GM12891 (cell line): ENCODE data around the gene JAK2.
A peak's percentile ranks its signal among the peaks of the same experiment; 100 is the strongest.
"Not testable (repeated sequence)": the region's sequence is repeated elsewhere in the genome, so short reads cannot be mapped to it uniquely, and the experiment has no call there.

ENCODE experiments used
- DNase-seq: peaks from one replicate; pipeline ENCODE4 v3.0.0; 2011; ENCODE audit warnings: low spot score; ENCODE audit not compliant: insufficient read length
- FAIRE-seq: peaks from 2 replicates; lab custom pipeline; 2011; peaks lifted over from hg19 to GRCh38; lab: Jason Lieb, UNC
- PAX5 ChIP-seq: IDR thresholded peaks from 2 replicates; pipeline ENCODE4 v1.6.1; 2011; ENCODE audit warnings: low read length, moderate library complexity, mild to moderate bottlenecking; ENCODE audit not compliant: insufficient read depth, severe bottlenecking
- POLR2A ChIP-seq: IDR thresholded peaks from 2 replicates; pipeline ENCODE4 v1.6.1; 2011; ENCODE audit warnings: low read depth, low read length, control low read depth
- POLR2AphosphoS5 ChIP-seq: IDR thresholded peaks from 2 replicates; pipeline ENCODE4 v1.6.1; 2011; ENCODE audit warnings: low read depth, low read length, control low read depth
- POU2F2 ChIP-seq: IDR thresholded peaks from 2 replicates; pipeline ENCODE4 v1.6.1; 2011; ENCODE audit warnings: low read depth, mild to moderate bottlenecking, control low read depth, low read length, moderate library complexity
- SPI1 ChIP-seq: IDR thresholded peaks from 2 replicates; pipeline ENCODE4 v1.6.1; 2011; ENCODE audit warnings: low read depth, low read length, control low read depth
- TAF1 ChIP-seq: IDR thresholded peaks from 2 replicates; pipeline ENCODE4 v1.6.1; 2011; ENCODE audit warnings: low read depth, low read length, control low read depth

Gene JAK2

DNA sequence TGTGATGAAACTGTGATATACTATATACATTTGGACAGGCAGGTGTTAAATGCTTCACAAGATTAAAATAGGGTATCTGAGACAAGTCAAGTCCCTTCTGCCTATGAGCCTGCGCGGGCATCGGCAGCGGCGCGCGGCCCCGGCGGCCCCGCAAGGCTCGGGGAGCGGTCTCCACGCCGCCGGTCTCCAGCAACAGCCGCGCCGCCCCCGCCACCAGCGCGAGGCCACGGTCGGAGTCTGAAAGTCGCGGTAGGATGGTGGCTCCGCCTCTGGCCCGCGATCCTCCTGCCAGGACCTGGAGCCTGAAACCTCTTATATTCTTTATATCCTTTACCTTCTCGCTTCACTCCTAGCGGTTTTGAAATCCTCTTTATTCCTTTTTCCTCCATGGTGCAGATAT lies 100.9 kb downstream of the JAK2 start:
- DNase-seq (no peak), FAIRE-seq (no peak)
- TF ChIP-seq POLR2AphosphoS5 = no peak
- no peak for TF ChIP-seq TAF1
- TF ChIP-seq POLR2A = no peak
- no peak for TF ChIP-seq SPI1

DNA sequence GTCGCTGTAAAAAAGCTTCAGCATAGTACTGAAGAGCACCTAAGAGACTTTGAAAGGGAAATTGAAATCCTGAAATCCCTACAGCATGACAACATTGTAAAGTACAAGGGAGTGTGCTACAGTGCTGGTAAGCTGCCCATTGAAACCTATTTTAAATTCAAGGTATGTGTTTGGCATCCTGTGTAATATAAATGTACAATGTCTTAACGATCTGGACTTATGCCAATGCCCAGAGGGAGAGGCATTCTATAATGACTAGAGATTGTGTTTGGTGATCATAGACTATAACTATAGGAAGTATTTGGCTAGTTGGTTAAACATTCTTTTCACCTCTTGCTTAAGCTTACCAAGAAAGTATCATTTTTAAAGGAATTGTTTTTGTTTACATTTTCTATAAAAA lies 104.7 kb downstream of the JAK2 start:
- DNase-seq (no peak), FAIRE-seq (peak; percentile 26)
- TF ChIP-seq PAX5 = no peak
- TF ChIP-seq POLR2A = no peak
- no peak for TF ChIP-seq POLR2AphosphoS5
- TF ChIP-seq TAF1 = no peak
- TF ChIP-seq POU2F2 = no peak
- no peak for TF ChIP-seq SPI1

DNA sequence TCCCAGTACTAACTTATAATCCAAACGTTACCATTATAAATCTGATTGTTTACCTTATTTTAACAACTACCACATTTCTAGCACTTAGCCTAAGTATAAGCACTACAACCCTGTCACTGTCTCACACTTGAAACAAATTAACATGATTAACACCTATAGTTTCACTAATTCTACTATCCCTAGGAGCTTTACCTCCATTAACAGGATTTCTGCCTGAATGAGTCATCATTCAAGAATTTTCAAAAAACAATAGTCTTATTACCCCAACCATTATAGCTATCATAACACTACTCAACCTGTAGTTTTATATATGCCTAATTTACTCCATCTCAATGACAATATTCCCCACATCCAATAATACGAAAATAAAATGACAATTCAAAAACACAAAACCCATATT lies 110.7 kb downstream of the JAK2 start:
- TF ChIP-seq TAF1 (no peak), PAX5 (no peak), POLR2AphosphoS5 (no peak), POLR2A (no peak), POU2F2 (no peak), SPI1 (no peak)
- no peak for DNase-seq
- no peak for FAIRE-seq

DNA sequence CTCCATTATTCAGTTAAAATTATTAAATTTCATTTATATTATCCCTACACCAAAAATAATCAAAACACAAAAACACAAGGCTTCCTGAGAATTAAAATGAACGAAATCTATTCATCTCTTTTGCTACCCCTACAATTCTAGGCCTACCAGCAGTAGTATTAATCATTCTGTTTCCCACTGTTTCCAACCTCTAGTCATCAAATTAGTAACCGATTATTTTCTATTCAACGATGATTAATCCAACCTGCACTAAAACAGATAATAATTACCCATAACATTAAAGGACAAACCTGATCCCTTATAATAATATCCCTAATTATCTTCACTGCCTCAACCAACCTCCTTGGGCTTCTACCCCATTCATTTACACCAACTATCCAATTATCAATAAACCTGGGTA lies 114.4 kb downstream of the JAK2 start:
- DNase-seq (no peak), FAIRE-seq (no peak)
- TF ChIP-seq POU2F2 = no peak
- TF ChIP-seq PAX5 = no peak
- no peak for TF ChIP-seq POLR2AphosphoS5
- no peak for TF ChIP-seq SPI1
- TF ChIP-seq TAF1 = no peak
- TF ChIP-seq POLR2A = no peak

DNA sequence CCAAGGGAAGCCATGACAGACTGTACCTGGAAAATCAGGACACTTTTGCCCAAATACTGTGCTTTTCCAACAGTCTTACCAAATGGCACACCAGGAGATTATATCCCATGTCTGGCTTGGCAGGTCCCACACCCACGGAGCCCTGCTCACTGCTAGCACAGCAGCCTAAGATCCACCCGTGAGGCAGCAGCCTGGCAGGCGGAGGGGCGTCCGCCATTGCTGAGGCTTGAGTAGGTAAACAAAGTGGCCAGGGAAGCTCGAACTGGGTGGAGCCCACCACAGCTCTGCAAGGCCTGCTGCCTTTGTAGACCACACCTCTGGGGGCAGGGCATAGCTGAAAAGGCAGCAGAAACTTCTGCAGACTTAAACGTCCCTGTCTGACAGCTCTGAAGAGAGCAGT lies 116.1 kb downstream of the JAK2 start:
- DNase-seq, FAIRE-seq: not testable (repeated sequence)

DNA sequence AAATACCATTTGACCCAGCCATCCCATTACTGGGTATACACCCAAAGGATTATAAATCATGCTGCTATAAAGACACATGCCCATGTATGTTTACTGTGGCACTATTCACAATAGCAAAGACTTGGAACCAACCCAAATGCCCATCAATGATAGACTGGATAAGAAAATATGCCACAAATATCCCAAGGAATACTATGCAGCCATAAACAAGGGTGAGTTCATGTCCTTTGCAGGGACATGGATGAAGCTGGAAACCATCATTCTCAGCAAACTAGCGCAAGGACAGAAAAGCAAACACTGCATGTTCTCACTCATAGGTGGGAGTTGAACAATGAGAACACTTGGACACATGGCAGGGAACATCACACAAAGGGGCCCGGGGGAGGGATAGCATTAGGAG lies 121.4 kb downstream of the JAK2 start:
- DNase-seq, FAIRE-seq: not testable (repeated sequence)

DNA sequence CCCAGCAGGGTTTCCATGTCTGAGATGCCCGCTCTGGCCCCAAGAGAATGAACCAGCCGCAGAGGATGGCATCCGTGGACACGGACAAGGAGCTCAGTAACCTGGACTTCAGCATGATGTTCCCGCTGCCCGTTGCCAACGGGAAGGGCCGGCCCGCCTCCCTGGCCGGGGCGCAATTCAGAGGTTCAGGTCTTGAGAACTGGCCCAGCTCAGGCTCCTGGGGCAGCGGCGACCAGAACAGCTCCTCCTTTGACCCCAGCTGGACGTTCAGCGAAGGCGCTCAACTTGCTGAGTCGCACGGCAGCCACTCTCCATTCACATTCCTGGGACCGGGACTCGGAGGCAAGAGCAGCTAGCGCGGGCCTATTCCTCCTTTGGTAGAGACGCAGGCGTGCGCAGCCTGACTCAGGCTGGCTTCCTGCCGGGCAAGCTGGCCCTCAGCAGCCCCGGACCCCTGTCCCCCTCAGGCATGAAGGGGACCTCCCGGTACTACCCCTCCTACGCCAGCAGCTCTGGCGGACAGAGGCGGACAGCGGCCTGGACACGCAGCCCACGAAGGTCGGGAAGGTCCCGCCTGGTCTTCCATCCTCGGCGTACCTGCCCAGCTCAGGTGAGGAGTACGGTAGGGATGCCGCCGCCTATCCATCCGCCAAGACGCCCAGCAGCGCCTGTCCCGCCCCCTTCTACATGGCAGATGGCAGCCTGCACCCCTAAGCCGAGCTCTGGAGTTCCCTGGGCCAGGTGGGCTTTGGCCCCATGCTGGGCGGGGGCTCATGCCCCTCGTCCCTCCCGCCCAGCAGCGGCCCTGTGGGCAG lies 126.0 kb downstream of the JAK2 start:
- TF ChIP-seq POLR2A = no peak
- no peak for TF ChIP-seq PAX5
- TF ChIP-seq POU2F2 = no peak
- no peak for TF ChIP-seq TAF1
- FAIRE-seq (no peak), DNase-seq (no peak)

DNA sequence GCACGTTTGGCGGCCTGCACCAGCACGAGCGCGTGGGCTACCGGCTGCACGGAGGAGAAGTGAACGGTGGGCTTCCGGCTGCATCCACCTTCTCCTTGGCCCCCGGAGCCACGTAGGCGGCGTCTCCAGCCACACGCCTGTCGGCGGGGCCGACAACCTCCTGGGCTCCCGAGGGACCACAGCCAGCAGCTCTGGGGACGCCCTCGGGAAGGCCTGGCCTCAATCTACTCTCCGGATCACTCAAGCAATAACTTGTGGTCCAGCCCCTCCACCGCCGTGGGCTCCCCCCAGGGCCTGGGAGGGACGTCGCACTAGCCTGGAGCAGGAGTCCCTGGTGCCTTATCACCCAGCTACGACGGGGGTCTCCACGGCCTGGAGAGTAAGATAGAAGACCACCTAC lies 126.6 kb downstream of the JAK2 start:
- DNase-seq = no peak
- FAIRE-seq = no peak
- TF ChIP-seq TAF1 (no peak), POU2F2 (no peak), SPI1 (no peak), POLR2AphosphoS5 (no peak), PAX5 (no peak), POLR2A (no peak)

DNA sequence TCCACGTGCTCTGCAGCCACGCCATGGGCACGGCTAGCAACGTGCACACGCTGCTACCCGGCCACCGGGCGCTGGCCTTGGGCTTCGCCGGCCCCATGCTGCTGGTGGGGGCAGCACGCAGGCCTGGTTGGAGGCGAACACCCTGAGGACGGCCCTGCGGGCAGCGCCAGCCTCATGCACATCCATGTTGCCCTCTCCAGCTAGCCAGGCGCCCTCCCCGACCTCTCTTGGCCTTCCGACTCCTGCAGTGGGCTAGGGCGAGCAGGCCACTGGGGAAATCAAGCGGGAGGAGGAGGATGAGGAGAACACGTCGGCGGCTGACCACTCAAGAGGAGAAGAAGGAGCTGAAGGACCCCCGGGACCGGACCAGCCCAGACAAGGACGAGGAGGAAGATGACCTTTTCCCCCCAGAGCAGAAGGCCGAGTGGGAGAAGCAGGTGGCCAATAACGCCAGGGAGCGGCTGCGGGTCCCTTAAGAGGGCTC lies 127.1 kb downstream of the JAK2 start:
- DNase-seq (no peak), FAIRE-seq (no peak)
- TF ChIP-seq POLR2A (no peak), SPI1 (no peak), PAX5 (no peak), TAF1 (no peak), POLR2AphosphoS5 (no peak), POU2F2 (no peak)

DNA sequence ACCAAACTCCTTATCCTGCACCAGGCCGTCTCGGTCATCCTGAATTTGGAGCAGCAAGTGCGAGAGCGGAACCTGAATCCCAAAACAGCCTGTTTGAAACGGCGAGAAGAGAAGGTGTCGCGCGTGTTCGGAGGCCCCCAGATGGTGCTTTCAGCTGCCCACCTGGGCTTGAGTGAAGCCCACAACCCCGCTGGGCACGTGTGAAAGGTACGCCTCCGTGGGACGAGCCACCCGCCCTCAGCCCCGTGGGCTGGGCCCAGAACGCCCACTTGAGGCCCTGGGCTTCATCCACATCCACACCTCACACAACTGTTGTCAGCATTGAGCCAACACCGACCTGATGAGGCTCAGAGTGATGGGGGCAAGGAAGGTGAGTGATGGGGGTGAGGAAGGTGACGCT lies 127.6 kb downstream of the JAK2 start:
- FAIRE-seq (no peak), DNase-seq (no peak)
- no peak for TF ChIP-seq SPI1

DNA sequence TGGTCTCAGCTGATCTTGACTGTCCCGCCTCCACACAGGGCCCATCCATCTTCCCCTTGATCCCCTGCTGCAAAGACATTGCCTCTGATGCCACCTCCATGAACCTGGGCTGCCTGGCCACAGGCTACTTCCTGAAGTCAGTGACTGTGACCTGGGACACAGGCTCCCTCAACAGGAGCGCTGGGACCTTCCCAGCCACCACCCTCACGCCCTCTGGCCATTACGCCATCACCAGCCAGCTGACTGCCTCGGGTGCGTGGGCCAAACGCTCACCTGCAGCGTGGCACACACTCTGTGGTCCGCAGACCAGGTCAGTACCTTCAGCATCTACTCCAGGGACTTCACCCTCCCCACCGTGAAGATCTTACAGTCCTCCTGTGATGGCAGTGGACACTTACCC lies 128.5 kb downstream of the JAK2 start:
- FAIRE-seq = no peak
- no peak for TF ChIP-seq TAF1
- no peak for TF ChIP-seq SPI1
- TF ChIP-seq PAX5 = no peak
- no peak for TF ChIP-seq POLR2AphosphoS5
- TF ChIP-seq POLR2A = no peak

More for the DNA sequence above, 128.5 kb downstream of the JAK2 start:
- DNase-seq = no peak
